H7 (cell line): ENCODE data around the gene WDR93. TPM values are rescaled to one million over a fixed set of nuclear protein-coding genes. Genes with fewer than 3 reads are reported as not detected.
"Not testable (repeated sequence)": the region's sequence is repeated elsewhere in the genome, so short reads cannot be mapped to it uniquely, and the experiment has no call there.

Source experiments
- DNase-seq: peaks from one replicate; pipeline ENCODE4 v3.0.0; 2012
- H3K27me3 ChIP-seq: 2 replicates; pipeline ENCODE4 v1.6.0; 2011; ENCODE audit warnings: mild to moderate bottlenecking, low read length; ENCODE audit not compliant: control insufficient read depth, insufficient read depth
- H3K36me3 ChIP-seq: replicated peaks from 2 replicates; pipeline ENCODE4 v1.5.1; 2011; ENCODE audit warnings: low read length; ENCODE audit not compliant: control insufficient read depth, insufficient read depth
- H3K4me3 ChIP-seq: 2 replicates; pipeline ENCODE4 v1.5.1; 2011; ENCODE audit warnings: low read depth, mild to moderate bottlenecking, control low read depth, low read length, moderate library complexity; ENCODE audit not compliant: insufficient read depth
- total RNA-seq: library from RNA; depleted of rRNA; stranded (reverse); fragments of >200 nt; shearing (Covaris generic); gene quantifications from 2 replicates; pipeline ENCODE4 v1.2.3, GENCODE V29; 2014; rRNA removed

The WDR93 gene
- total RNA-seq, 1 experiment from 2014 or later, result not detected

GRCh38 chr15:89785064-89785773 is 94.6 kb downstream of the WDR93 start:
- no peaks in the 10 kb centered on the region; the same call in 1 of the 2 replicates for H3K27me3 ChIP-seq
- DNase-seq, result no peak
- H3K4me3 ChIP-seq, result no peak overlapping the region
- H3K36me3 ChIP-seq, result no peaks in the 10 kb centered on the region

GRCh38 chr15:89785774-89786140 is 95.1 kb downstream of the WDR93 start:
- Histone ChIP-seq H3K36me3 (no peaks in the 10 kb centered on the region), H3K4me3 (no peak overlapping the region), H3K27me3 (no peaks in the 10 kb centered on the region; the same call in 1 of the 2 replicates)
- DNase-seq, result no peak

GRCh38 chr15:89787944-89788343 is 97.3 kb downstream of the WDR93 start:
- Histone ChIP-seq H3K36me3 (no peaks in the 10 kb centered on the region), H3K27me3 (no peaks in the 10 kb centered on the region), H3K4me3 (no peak overlapping the region)
- no peak for DNase-seq

- not testable (repeated sequence) for H3K36me3 ChIP-seq, DNase-seq, H3K4me3 ChIP-seq, H3K27me3 ChIP-seq
These were observed 98.0 kb downstream of the WDR93 start for GRCh38 chr15:89788585-89788984.

- no peak for DNase-seq
- no peaks in the 10 kb centered on the region for H3K36me3 ChIP-seq
- no peak overlapping the region for H3K4me3 ChIP-seq
- H3K27me3 ChIP-seq, result no peaks in the 10 kb centered on the region
These were observed 99.6 kb downstream of the WDR93 start for GRCh38 chr15:89790206-89790605.

GRCh38 chr15:89790661-89791060 is 100.0 kb downstream of the WDR93 start:
- Histone ChIP-seq H3K4me3 (no peak overlapping the region), H3K27me3 (no peaks in the 10 kb centered on the region), H3K36me3 (no peaks in the 10 kb centered on the region)
- DNase-seq, result peak; percentile 28

- DNase-seq, result peak; percentile 32
- Histone ChIP-seq H3K36me3 (no peaks in the 10 kb centered on the region), H3K27me3 (no peaks in the 10 kb centered on the region), H3K4me3 (no peak overlapping the region)
These were observed 101.6 kb downstream of the WDR93 start for GRCh38 chr15:89792106-89792805.

Other genes with a start within 250 kb of the WDR93 start
- 0.67 TPM in 1 of 2 replicates, not detected in the other for gene RHCG, start 194.2 kb upstream of the WDR93 start, total RNA-seq
- gene TICRR, start 115.3 kb upstream of the WDR93 start, total RNA-seq, result 19.2 and 24.1 TPM in 2 replicates
- 7.8 and 9.0 TPM in 2 replicates for gene KIF7, start 35.3 kb upstream of the WDR93 start, total RNA-seq
- 0.18 TPM in 1 of 2 replicates, not detected in the other for gene PLIN1, start 11.4 kb upstream of the WDR93 start, total RNA-seq
- gene PEX11A, start 57 bp upstream of the WDR93 start, total RNA-seq, result 1.3 and 1.6 TPM in 2 replicates
- gene MESP1, start 60.4 kb downstream of the WDR93 start, total RNA-seq, result 1.6 and 2.6 TPM in 2 replicates
- gene MESP2, start 85.5 kb downstream of the WDR93 start, total RNA-seq, result 2.0 TPM in 2 replicates
- 3.3 and 6.7 TPM in 2 replicates for gene ANPEP, start 124.0 kb downstream of the WDR93 start, total RNA-seq
- 39.6 and 62.8 TPM in 2 replicates for gene AP3S2, start 203.2 kb downstream of the WDR93 start, total RNA-seq
- gene ARPIN, start 222.1 kb downstream of the WDR93 start, total RNA-seq, result 2.1 and 2.6 TPM in 2 replicates